GM13977 (cell line): ENCODE measurements around the gene FAR1.
"Not testable (repeated sequence)": the region's sequence is repeated elsewhere in the genome, so short reads cannot be mapped to it uniquely, and the experiment has no call there.

Experiments used
- DNase-seq: peaks from one replicate; pipeline ENCODE4 v3.0.0; 2012; ENCODE audit warnings: low spot score
- CTCF ChIP-seq: IDR thresholded peaks from 2 replicates; pipeline ENCODE4 v1.5.1; 2012; ENCODE audit warnings: mild to moderate bottlenecking, control low read depth; ENCODE audit not compliant: insufficient read depth; ENCODE audit errors: extremely low read depth, missing control alignments
- in situ Hi-C: fragments of 300-500 bp; cut with MboI; formaldehyde crosslinking; loops from one replicate; pipeline ENCODE4 v1.12.0; 2022; ENCODE audit warnings: low sequenced_read_pairs, low pct_unique_long_range_greater_than_20kb, mixed read lengths, inconsistent platforms; ENCODE audit not compliant: unreplicated experiment

The FAR1 gene

DNA sequence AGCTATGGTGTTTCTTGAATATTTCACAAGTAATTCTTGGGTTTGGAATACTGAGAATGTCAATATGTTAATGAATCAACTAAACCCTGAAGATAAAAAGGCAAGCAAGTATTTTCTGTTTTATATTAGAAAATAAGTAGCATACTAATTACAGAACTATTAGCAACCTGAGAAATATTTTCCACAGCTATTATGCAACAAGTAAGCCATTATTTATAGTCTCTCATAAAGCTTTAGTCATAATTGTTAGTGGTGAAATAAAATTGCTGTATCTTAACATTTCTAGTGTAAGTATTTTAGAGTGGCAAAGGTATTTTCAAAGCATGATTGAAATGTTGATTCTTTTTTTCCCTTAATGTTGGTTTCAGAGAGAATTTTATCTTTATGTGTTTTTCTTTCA is 53.3 kb downstream of the FAR1 start:
- in situ Hi-C loops = no loop called here
- DNase-seq = no peak
- no peak for TF ChIP-seq CTCF

DNA sequence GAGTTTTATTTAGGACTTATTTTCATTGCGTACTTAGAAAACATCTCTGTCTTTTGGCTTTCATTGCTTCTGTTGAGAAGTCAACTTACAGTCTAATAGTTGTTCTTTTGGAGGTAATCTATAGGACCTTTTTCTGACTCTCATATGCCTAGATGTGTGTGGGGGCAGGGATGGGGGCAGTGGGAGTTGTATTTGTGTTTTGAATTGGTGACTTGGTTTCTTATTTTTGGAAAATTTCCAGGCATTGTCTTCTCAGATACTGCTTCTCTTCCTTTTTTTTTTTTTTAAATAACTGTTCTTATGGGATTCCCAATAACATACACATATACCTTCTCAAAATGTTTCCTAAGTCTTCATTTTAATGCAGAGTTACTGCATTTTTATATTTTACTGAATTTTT is 58.0 kb downstream of the FAR1 start:
- DNase-seq = no peak
- TF ChIP-seq CTCF = no peak
- in situ Hi-C loops = no loop called here

GRCh38 chr11:13728076-13728475 is 59.6 kb downstream of the FAR1 start:
- in situ Hi-C loops = no loop called here
- no peak for TF ChIP-seq CTCF
- DNase-seq = no peak

DNA sequence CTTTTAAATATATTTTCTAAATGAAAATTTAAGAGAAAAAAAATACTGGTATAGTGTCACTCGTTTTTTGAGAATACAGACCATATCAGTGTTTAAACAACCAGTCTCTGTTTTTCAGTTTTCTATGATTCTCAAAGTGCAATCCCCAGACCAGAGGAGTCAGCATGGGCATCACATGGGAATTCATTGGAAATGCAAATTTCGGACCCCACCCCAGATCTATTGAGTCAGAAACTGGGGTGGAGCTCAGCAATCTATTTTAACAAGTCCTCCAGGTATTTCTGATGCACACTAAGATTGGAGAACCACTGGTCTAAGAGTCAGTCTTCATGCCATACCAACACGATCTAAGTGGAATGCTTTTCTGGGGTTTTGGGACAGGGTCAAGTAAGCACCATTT is 66.1 kb downstream of the FAR1 start:
- no peak for DNase-seq
- no peak for TF ChIP-seq CTCF
- in situ Hi-C loops = no loop called here

- DNase-seq = no peak
- in situ Hi-C loops = no loop called here
- TF ChIP-seq CTCF = no peak
These were observed 76.7 kb downstream of the FAR1 start for GRCh38 chr11:13745165-13745564.

DNA sequence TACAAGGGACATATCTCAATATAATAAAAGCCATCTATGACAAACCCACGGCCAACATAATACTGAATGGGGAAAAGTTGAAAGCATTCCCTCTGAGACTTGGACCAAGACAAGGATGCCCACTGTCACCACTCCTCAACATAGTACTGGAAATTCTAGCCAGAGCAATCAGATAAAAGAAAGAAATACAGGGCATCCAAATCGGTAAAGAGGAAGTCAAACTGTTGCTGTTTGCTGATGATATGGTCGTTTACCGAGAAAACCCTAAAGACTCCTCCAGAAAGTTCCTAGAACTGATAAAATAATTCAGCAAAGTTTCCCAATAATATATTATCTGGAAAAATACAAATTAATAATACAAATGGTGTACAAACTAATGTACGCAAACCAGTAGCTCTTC is 84.8 kb downstream of the FAR1 start:
- DNase-seq = not testable (repeated sequence)
- in situ Hi-C loops = loop anchor here (25.0 kb wide), 1 partner anchor 509 kb away; no protein-coding TSS in a partner anchor

DNA sequence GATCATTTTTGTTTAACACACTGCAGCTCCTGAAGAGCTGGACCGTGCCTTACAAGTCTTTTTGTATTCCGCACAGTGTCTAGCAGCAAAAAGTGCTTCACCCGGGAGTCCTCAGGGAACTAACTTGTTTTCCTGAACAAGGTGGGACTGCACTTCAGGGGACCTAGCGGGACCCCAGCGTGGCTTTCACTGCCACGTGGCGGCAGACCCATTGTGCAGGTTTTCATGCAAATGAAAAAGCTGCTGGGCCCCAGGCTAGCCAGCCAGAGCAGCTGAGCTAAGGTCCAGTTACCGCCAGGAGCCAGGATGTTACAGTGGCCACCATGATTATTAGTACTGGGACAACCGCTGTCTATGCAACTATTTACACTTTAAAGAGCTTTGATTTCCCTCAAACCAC is 90.6 kb downstream of the FAR1 start:
- no peak for TF ChIP-seq CTCF
- DNase-seq = no peak
- in situ Hi-C loops = loop anchor here (25.0 kb wide), 1 partner anchor 503 kb away; no protein-coding TSS in a partner anchor
